B cell (primary cell): ENCODE measurements around the gene KRT14.

Source experiments
- CTCF ChIP-seq: fragments of 200-600 bp; IDR thresholded peaks from one replicate; pipeline ENCODE4 v1.8.0; 2022; ENCODE audit warnings: antibody characterized with exemption, mild to moderate bottlenecking
- EZH2 ChIP-seq: IDR thresholded peaks from 2 replicates; pipeline ENCODE4 v1.6.1; 2012; ENCODE audit warnings: borderline replicate concordance, low read depth, mild to moderate bottlenecking, moderate library complexity, low read length; ENCODE audit not compliant: insufficient read depth, poor library complexity, severe bottlenecking

- TF ChIP-seq CTCF (no peak), EZH2 (no peak)
Measured at GRCh38 chr17:41533613-41534012, 53.1 kb downstream of the KRT14 start.
